ENCODE results near the gene PSME2. TPM values are rescaled to one million over a fixed set of nuclear protein-coding genes. Genes with fewer than 3 reads are reported as not detected.
A peak's percentile ranks its signal among the peaks of the same experiment; 100 is the strongest.

PSME2 gene
- polyA plus RNA-seq, 1 donor from 2014 or later: 73.3 TPM

DNA sequence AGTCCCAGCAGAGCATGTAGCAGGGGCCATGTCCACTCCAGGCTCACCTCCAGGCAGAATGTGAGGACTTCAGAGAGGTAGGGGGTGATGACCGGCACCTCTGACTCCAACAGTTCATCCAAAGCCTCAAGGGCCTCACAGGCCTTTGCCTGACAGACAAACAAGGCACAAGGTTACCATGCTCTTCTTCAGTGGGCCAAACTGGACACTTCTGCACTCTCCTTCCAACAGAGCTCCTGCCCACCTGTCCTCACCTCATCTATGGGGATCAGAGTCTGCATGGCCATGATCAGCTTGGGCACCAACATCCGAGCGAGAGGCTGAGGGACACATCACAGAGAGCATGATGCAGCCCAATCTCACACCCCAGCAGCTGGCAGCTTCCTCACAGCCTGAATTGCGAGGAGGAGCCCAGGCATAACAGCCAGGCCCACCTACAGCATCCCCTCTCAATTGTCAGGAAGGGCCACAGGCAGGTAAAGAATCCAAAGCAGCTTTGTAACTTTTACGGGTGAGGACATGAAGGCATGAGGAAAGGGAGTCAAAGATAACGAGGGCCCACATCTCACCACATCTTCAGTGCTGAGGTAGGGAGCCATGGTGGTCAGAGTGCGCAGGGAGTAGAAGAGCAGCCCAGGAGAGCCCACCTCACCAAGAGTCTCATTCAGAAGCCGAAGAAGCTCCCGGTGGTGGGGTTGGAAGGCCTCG, 40.6 kb upstream of the PSME2 start:
- Histone ChIP-seq H3K79me2 (replicated peaks; ENCODE audit: insufficient read depth, low read length) (peaks cover 3% of the 10 kb centered on the region), H3K9ac (ENCODE audit: low read length) (no peak overlapping the region), H3K27me3 (ENCODE audit: insufficient read depth, low read depth, low read length) (no peaks in the 10 kb centered on the region), H2AFZ (ENCODE audit: low read depth, low read length) (no peak overlapping the region), H3K4me2 (ENCODE audit: low read length) (no peak overlapping the region), H3K36me3 (ENCODE audit: insufficient read depth, low read length) (no peaks in the 10 kb centered on the region), H3K27ac (ENCODE audit: low read length) (no peak overlapping the region), H3F3A (ENCODE audit: insufficient read depth, low read length, poor library complexity, severe bottlenecking) (no peaks in the 10 kb centered on the region), H3K4me3 (ENCODE audit: low read length) (peak overlapping the region; percentile 92), H3K9me3 (ENCODE audit: low read length) (no peaks in the 10 kb centered on the region), H3K9me2 (ENCODE audit: insufficient read depth, low read length) (no peaks in the 10 kb centered on the region), H4K20me1 (ENCODE audit: insufficient read depth) (peaks cover 4% of the 10 kb centered on the region)
- TF ChIP-seq RAD21 (conservative IDR thresholded peaks at IDR 0.05) (no peak), MXI1 (conservative IDR thresholded peaks at IDR 0.05; ENCODE audit: poor library complexity, severe bottlenecking) (no peak), EP300 (conservative IDR thresholded peaks at IDR 0.05; ENCODE audit: poor library complexity, severe bottlenecking) (no peak), TAF1 (IDR thresholded peaks at IDR 0.05; ENCODE audit: low read depth) (no peak), SMC3 (conservative IDR thresholded peaks at IDR 0.05; ENCODE audit: poor library complexity) (no peak), EZH2 (IDR thresholded peaks at IDR 0.05; ENCODE audit: borderline replicate concordance, insufficient read depth, low read length, poor library complexity, severe bottlenecking) (no peak), POLR2AphosphoS5 (IDR thresholded peaks at IDR 0.05) (no peak)
- TF ChIP-seq, protein P1, sequence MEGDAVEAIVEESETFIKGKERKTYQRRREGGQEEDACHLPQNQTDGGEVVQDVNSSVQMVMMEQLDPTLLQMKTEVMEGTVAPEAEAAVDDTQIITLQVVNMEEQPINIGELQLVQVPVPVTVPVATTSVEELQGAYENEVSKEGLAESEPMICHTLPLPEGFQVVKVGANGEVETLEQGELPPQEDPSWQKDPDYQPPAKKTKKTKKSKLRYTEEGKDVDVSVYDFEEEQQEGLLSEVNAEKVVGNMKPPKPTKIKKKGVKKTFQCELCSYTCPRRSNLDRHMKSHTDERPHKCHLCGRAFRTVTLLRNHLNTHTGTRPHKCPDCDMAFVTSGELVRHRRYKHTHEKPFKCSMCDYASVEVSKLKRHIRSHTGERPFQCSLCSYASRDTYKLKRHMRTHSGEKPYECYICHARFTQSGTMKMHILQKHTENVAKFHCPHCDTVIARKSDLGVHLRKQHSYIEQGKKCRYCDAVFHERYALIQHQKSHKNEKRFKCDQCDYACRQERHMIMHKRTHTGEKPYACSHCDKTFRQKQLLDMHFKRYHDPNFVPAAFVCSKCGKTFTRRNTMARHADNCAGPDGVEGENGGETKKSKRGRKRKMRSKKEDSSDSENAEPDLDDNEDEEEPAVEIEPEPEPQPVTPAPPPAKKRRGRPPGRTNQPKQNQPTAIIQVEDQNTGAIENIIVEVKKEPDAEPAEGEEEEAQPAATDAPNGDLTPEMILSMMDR (IDR thresholded peaks at IDR 0.05; ENCODE audit: poor library complexity, severe bottlenecking): no peak
- TF ChIP-seq, protein P2, sequence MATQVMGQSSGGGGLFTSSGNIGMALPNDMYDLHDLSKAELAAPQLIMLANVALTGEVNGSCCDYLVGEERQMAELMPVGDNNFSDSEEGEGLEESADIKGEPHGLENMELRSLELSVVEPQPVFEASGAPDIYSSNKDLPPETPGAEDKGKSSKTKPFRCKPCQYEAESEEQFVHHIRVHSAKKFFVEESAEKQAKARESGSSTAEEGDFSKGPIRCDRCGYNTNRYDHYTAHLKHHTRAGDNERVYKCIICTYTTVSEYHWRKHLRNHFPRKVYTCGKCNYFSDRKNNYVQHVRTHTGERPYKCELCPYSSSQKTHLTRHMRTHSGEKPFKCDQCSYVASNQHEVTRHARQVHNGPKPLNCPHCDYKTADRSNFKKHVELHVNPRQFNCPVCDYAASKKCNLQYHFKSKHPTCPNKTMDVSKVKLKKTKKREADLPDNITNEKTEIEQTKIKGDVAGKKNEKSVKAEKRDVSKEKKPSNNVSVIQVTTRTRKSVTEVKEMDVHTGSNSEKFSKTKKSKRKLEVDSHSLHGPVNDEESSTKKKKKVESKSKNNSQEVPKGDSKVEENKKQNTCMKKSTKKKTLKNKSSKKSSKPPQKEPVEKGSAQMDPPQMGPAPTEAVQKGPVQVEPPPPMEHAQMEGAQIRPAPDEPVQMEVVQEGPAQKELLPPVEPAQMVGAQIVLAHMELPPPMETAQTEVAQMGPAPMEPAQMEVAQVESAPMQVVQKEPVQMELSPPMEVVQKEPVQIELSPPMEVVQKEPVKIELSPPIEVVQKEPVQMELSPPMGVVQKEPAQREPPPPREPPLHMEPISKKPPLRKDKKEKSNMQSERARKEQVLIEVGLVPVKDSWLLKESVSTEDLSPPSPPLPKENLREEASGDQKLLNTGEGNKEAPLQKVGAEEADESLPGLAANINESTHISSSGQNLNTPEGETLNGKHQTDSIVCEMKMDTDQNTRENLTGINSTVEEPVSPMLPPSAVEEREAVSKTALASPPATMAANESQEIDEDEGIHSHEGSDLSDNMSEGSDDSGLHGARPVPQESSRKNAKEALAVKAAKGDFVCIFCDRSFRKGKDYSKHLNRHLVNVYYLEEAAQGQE (IDR thresholded peaks at IDR 0.05; ENCODE audit: borderline replicate concordance): no peak

DNA sequence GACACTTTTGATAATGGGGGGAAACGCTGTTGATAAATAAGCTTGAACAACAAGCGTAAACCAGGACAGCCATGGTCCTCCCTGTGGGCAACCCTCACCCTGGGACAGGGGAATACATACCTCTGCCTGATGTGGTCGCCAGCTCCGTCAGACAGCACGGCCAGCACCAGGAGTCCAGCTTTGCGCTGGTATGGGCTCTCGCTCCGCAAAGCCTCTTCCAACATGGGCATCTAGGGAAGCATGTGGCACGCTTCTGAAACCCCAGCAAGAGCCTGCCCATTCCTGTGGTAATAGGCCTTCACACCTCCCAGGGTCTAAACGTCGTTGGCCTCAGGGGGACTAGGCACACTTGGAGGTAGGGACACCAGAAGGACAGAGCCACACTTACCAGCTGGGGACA, 39.3 kb upstream of the PSME2 start:
- H3K27ac ChIP-seq (ENCODE audit: low read length): no peak overlapping the region
- no peaks in the 10 kb centered on the region for H3K36me3 ChIP-seq (ENCODE audit: insufficient read depth, low read length)
- H3K9ac ChIP-seq (ENCODE audit: low read length): no peak overlapping the region
- H4K20me1 ChIP-seq (ENCODE audit: insufficient read depth): peaks cover 4% of the 10 kb centered on the region
- H3K27me3 ChIP-seq (ENCODE audit: insufficient read depth, low read depth, low read length): no peaks in the 10 kb centered on the region
- no peaks in the 10 kb centered on the region for H3K9me2 ChIP-seq (ENCODE audit: insufficient read depth, low read length)
- no peaks in the 10 kb centered on the region for H3F3A ChIP-seq (ENCODE audit: insufficient read depth, low read length, poor library complexity, severe bottlenecking)
- no peak overlapping the region for H3K4me2 ChIP-seq (ENCODE audit: low read length)
- no peaks in the 10 kb centered on the region for H3K9me3 ChIP-seq (ENCODE audit: low read length)
- no peak overlapping the region for H2AFZ ChIP-seq (ENCODE audit: low read depth, low read length)
- no peaks in the 10 kb centered on the region for H3K79me2 ChIP-seq (replicated peaks; ENCODE audit: insufficient read depth, low read length)
- TF ChIP-seq SMC3 (conservative IDR thresholded peaks at IDR 0.05; ENCODE audit: poor library complexity) (no peak), RAD21 (conservative IDR thresholded peaks at IDR 0.05) (no peak)
- TF ChIP-seq, protein P1 (IDR thresholded peaks at IDR 0.05; ENCODE audit: poor library complexity, severe bottlenecking): no peak
- H3K4me3 ChIP-seq (ENCODE audit: low read length): no peak overlapping the region

Measured in neural cell (in vitro differentiated cells).